CD4-positive, alpha-beta T cell treated with Interleukin-1 beta for 1 hour (primary cell): ENCODE data around the gene POU2F2.

Experiments used
- DNase-seq, 2 donors: peaks; one replicate each; pipeline ENCODE4 v3.0.0-alpha.2; 2020 to 2022

Gene POU2F2

GRCh38 chr19:42098781-42099180 is 33.5 kb downstream of the POU2F2 start:
- no peak for DNase-seq

- no peak for DNase-seq
These were observed 34.8 kb downstream of the POU2F2 start for GRCh38 chr19:42097461-42097860.

- no peak for DNase-seq
These were observed 35.9 kb downstream of the POU2F2 start for GRCh38 chr19:42096255-42096837.

GRCh38 chr19:42095814-42096230 is 36.4 kb downstream of the POU2F2 start:
- no peak for DNase-seq

- no peak for DNase-seq
These were observed 37.0 kb downstream of the POU2F2 start for GRCh38 chr19:42095142-42095813.

GRCh38 chr19:42093926-42094325 is 38.3 kb downstream of the POU2F2 start:
- no peak for DNase-seq

- no peak for DNase-seq
These were observed 38.7 kb downstream of the POU2F2 start for GRCh38 chr19:42093505-42093904.

- DNase-seq, result peak; percentile 46 to 47
These were observed 39.9 kb downstream of the POU2F2 start for GRCh38 chr19:42092350-42092749.

GRCh38 chr19:42091742-42092141 is 40.5 kb downstream of the POU2F2 start:
- DNase-seq, result no peak

- no peak for DNase-seq
These were observed 40.9 kb downstream of the POU2F2 start for GRCh38 chr19:42091300-42091699.

GRCh38 chr19:42090672-42091071 is 41.6 kb downstream of the POU2F2 start:
- DNase-seq, result no peak

- no peak for DNase-seq
These were observed 42.5 kb downstream of the POU2F2 start for GRCh38 chr19:42089772-42090171.

- no peak for DNase-seq
These were observed 43.0 kb downstream of the POU2F2 start for GRCh38 chr19:42089191-42089750.

GRCh38 chr19:42088471-42089190 is 43.6 kb downstream of the POU2F2 start:
- no peak for DNase-seq

GRCh38 chr19:42086770-42087550 is 45.3 kb downstream of the POU2F2 start:
- no peak for DNase-seq

- DNase-seq, result no peak
These were observed 46.0 kb downstream of the POU2F2 start for GRCh38 chr19:42086188-42086736.

- no peak for DNase-seq
These were observed 48.7 kb downstream of the POU2F2 start for GRCh38 chr19:42083537-42083936.

GRCh38 chr19:42081584-42082203 is 50.6 kb downstream of the POU2F2 start:
- peak; percentile 17 to 32 for DNase-seq

GRCh38 chr19:42080764-42081375 is 51.4 kb downstream of the POU2F2 start:
- no peak for DNase-seq

- no peak for DNase-seq
These were observed 52.1 kb downstream of the POU2F2 start for GRCh38 chr19:42079886-42080763.

- DNase-seq, result no peak
These were observed 53.0 kb downstream of the POU2F2 start for GRCh38 chr19:42079276-42079669.
